Measurements from ENCODE around the gene RGMB.
A peak's percentile ranks its signal among the peaks of the same experiment; 100 is the strongest.
"Not testable (repeated sequence)": the region's sequence is repeated elsewhere in the genome, so short reads cannot be mapped to it uniquely, and the experiment has no call there.

The RGMB gene

GRCh38 chr5:98773464-98774191 is at the start of gene RGMB:
Gene RGMB (plus strand): TSS chr5:98773663. CDS start chr5:98774071, 408 bp downstream.
- peak; percentile 94 for DNase-seq

GRCh38 chr5:98726258-98726657 is 47.2 kb upstream of the RGMB start:
- DNase-seq, result no peak

- DNase-seq, result no peak
These were observed 45.8 kb upstream of the RGMB start for GRCh38 chr5:98727686-98728085.

GRCh38 chr5:98734646-98735045 is 38.8 kb upstream of the RGMB start:
- no peak for DNase-seq

GRCh38 chr5:98735806-98736507 is 37.5 kb upstream of the RGMB start:
- no peak for DNase-seq

- DNase-seq, result no peak
These were observed 36.7 kb upstream of the RGMB start for GRCh38 chr5:98736753-98737152.

GRCh38 chr5:98737441-98737840 is 36.0 kb upstream of the RGMB start:
- not testable (repeated sequence) for DNase-seq

- DNase-seq, result not testable (repeated sequence)
These were observed 34.8 kb upstream of the RGMB start for GRCh38 chr5:98738481-98739149.

GRCh38 chr5:98741926-98742325 is 31.5 kb upstream of the RGMB start:
- no peak for DNase-seq

- no peak for DNase-seq
These were observed 30.9 kb upstream of the RGMB start for GRCh38 chr5:98742396-98743073.

- not testable (repeated sequence) for DNase-seq
These were observed 25.2 kb upstream of the RGMB start for GRCh38 chr5:98748259-98748658.

GRCh38 chr5:98749046-98749445 is 24.4 kb upstream of the RGMB start:
- no peak for DNase-seq

- no peak for DNase-seq
These were observed 22.8 kb upstream of the RGMB start for GRCh38 chr5:98750693-98751092.

- not testable (repeated sequence) for DNase-seq
These were observed 21.1 kb upstream of the RGMB start for GRCh38 chr5:98752331-98752730.

GRCh38 chr5:98752801-98753200 is 20.7 kb upstream of the RGMB start:
- DNase-seq, result not testable (repeated sequence)

- no peak for DNase-seq
These were observed 20.0 kb upstream of the RGMB start for GRCh38 chr5:98753507-98753906.

- DNase-seq, result no peak
These were observed 18.1 kb upstream of the RGMB start for GRCh38 chr5:98755406-98755805.

- DNase-seq, result no peak
These were observed 15.5 kb upstream of the RGMB start for GRCh38 chr5:98757978-98758377.

- DNase-seq, result no peak
These were observed 10.3 kb upstream of the RGMB start for GRCh38 chr5:98763001-98763630.

GRCh38 chr5:98765815-98766214 is 7.6 kb upstream of the RGMB start:
- DNase-seq, result no peak

GRCh38 chr5:98767581-98767980 is 5.9 kb upstream of the RGMB start:
- DNase-seq, result no peak

GRCh38 chr5:98768160-98768959 is 5.1 kb upstream of the RGMB start:
- peak; percentile 66 for DNase-seq

Measured in NCI-H2029 treated with DMSO at 0.1 percent for 48 hours (cell line).